ENCODE data around the gene C18orf32. TPM values are rescaled to one million over a fixed set of nuclear protein-coding genes. Genes with fewer than 3 reads are reported as not detected.

Gene C18orf32
- total and polyA plus RNA-seq, 2 of the 8 experiments (the other 6 are each of a cell fraction or from before 2014, with no cell fraction given) = 17.3 to 20.1 TPM

- H3K56ac ChIP-seq (replicated peaks; ENCODE audit: insufficient read length, low read depth, low read length) = no peak overlapping the region
- 29% methylated on average over 14 of the region's 14 CpGs; no CpG with 5 or more reads in 1 of the 2 experiments for WGBS, 2 experiments (ENCODE audit: extremely low coverage in 1 of 2, insufficient coverage in 1 of 2, insufficient read length in 1 of 2, insufficient replicate concordance in 2 of 2, low coverage in 1 of 2, low lambda C conversion rate in 2 of 2, missing lambda C conversion rate in 1 of 2)
- no peaks in the 10 kb centered on the region for H3K27me3 ChIP-seq (replicated peaks in 1 of 4; ENCODE audit: control insufficient read depth in 3 of 4, extremely low read depth in 1 of 4, insufficient read depth in 3 of 4, low read length in 3 of 4)
- DNase-seq (ENCODE audit: low read depth in 1 of 2, low spot score in 2 of 2) (no peak), FAIRE-seq (peak; percentile 36)
- H2BK15ac ChIP-seq (ENCODE audit: low read length) = no peak overlapping the region
- no peak overlapping the region for H2BK12ac ChIP-seq (ENCODE audit: low read depth, low read length)
- H3K14ac ChIP-seq (ENCODE audit: insufficient read length) = no peak overlapping the region
- H3K79me1 ChIP-seq (ENCODE audit: low read depth, low read length) = no peaks in the 10 kb centered on the region
- ChIA-PET CTCF (ENCODE audit: partially characterized antibody) (interaction anchor here (0.7 to 1.6 kb wide), 10 partner anchors 11 to 360 kb away, joined by 3 to 13 read pairs (median 4); no protein-coding TSS in a partner anchor), POLR2A (ENCODE audit: partially characterized antibody) (interaction anchor here (0.9 to 7.2 kb wide), 5 partner anchors 9 to 290 kb away, joined by 3 to 58 read pairs (median 4); partner anchors contain the start of gene C18orf32)
- no peaks in the 10 kb centered on the region for H3K9me3 ChIP-seq (ENCODE audit: insufficient read depth in 2 of 2, low read depth in 1 of 2, low read length in 1 of 2)
- no peak overlapping the region for H2BK120ac ChIP-seq (replicated peaks; ENCODE audit: low read depth, low read length)
- H3K4ac ChIP-seq (replicated peaks; ENCODE audit: insufficient read length, low read depth, low read length) = no peak overlapping the region
- peak overlapping the region; percentile 46 to 54; a peak in 3 of 4 replicates for H3K4me2 ChIP-seq (ENCODE audit: insufficient read depth in 1 of 2, low read depth in 2 of 2, low read length in 2 of 2)
- H4K8ac ChIP-seq (ENCODE audit: extremely low read depth, insufficient read depth, low read length) = no peak overlapping the region
- no peaks in the 10 kb centered on the region for H3K36me3 ChIP-seq (ENCODE audit: control insufficient read depth in 2 of 4, insufficient read depth in 4 of 4, low read length in 3 of 4)
- no peak overlapping the region for H3K18ac ChIP-seq (ENCODE audit: extremely low read depth, low read length)
- H3K4me1 ChIP-seq (replicated peaks in 1 of 4; ENCODE audit: control insufficient read depth in 3 of 4, insufficient read depth in 4 of 4, low read length in 3 of 4) = peaks cover 2 to 9% (median 9%) of the 10 kb centered on the region in 4 experiments; a peak in 3 of 7 replicates
- H3K27ac ChIP-seq (ENCODE audit: low read depth, low read length) = no peak overlapping the region
- no peaks in the 10 kb centered on the region for H3K79me2 ChIP-seq (ENCODE audit: control insufficient read depth in 1 of 2, insufficient read depth in 2 of 2, low read length in 2 of 2)
- no peak overlapping the region for H4K5ac ChIP-seq (ENCODE audit: insufficient read length, low read depth, low read length)
- H2AK5ac ChIP-seq (ENCODE audit: low read depth, low read length) = no peak overlapping the region
- H4K20me1 ChIP-seq (replicated peaks in 1 of 2; ENCODE audit: control insufficient read depth in 1 of 2, insufficient read depth in 2 of 2, low read length in 2 of 2) = no peaks in the 10 kb centered on the region
- peak overlapping the region in 1 of 4 experiments; percentile 29; a peak in 2 of 8 replicates for H3K4me3 ChIP-seq (ENCODE audit: extremely low read depth in 1 of 4, insufficient read depth in 2 of 4, low read depth in 3 of 4, low read length in 4 of 4)
- H3K23ac ChIP-seq (ENCODE audit: insufficient read length) = no peak overlapping the region
- H2BK5ac ChIP-seq (ENCODE audit: low read depth, low read length) = no peak overlapping the region
- 0 out of 2 replicates have a peak overlapping the region, but pooled peaks have one; percentile 72 for H2BK20ac ChIP-seq (ENCODE audit: low read length)
- H3K23me2 ChIP-seq (ENCODE audit: low read depth, low read length) = no peaks in the 10 kb centered on the region
- H4K91ac ChIP-seq (replicated peaks; ENCODE audit: insufficient read length, low read length) = no peak overlapping the region
- H2AFZ ChIP-seq (ENCODE audit: low read length) = no peak overlapping the region
- H3K9ac ChIP-seq (replicated peaks in 1 of 4; ENCODE audit: extremely low read depth in 1 of 4, low read depth in 3 of 4, low read length in 3 of 4) = no peak overlapping the region
- TF ChIP-seq HDAC2 (IDR thresholded peaks at IDR 0.05; ENCODE audit: borderline replicate concordance in 1 of 2, low read depth in 2 of 2, low read length in 2 of 2) = peak; percentile 5 to 77; a peak in 2 of 4 replicates
- no peak for TF ChIP-seq EZH2 (IDR thresholded peaks at IDR 0.05; ENCODE audit: low read depth, low read length, severe bottlenecking)
- TF ChIP-seq SIN3A (conservative IDR thresholded peaks at IDR 0.05 in 1 of 2, IDR thresholded peaks at IDR 0.05 in 1 of 2; ENCODE audit: low read depth in 1 of 2, low read length in 2 of 2) = peak; percentile 84 to 92; a peak in 3 of 4 replicates
- TF ChIP-seq ASH2L (IDR thresholded peaks at IDR 0.05; ENCODE audit: low read length) = peak; percentile 40
- peak in 1 of 2 experiments; percentile 9 for TF ChIP-seq BCL11A (IDR thresholded peaks at IDR 0.05; ENCODE audit: low read depth in 2 of 2, low read length in 2 of 2)
- TF ChIP-seq JUND (IDR thresholded peaks at IDR 0.05; ENCODE audit: low read length) = no peak
Observed at GRCh38 chr18:49500201-49500921, 13.3 kb upstream of the C18orf32 start.
